Measurements from ENCODE around the gene PRIM1. TPM values are rescaled to one million over a fixed set of nuclear protein-coding genes. Genes with fewer than 3 reads are reported as not detected.

The PRIM1 gene
- total and polyA plus RNA-seq, 2 of the 8 experiments (the other 6 are each of a cell fraction or from before 2014, with no cell fraction given), result 52.4 to 61.9 TPM

GRCh38 chr12:56714431-56714929 is 37.6 kb downstream of the PRIM1 start:
- H2AFZ ChIP-seq (ENCODE audit: low read length), result no peak overlapping the region
- H3K9me3 ChIP-seq (ENCODE audit: insufficient read depth in 2 of 2, low read depth in 1 of 2, low read length in 1 of 2), result no peaks in the 10 kb centered on the region
- peaks cover 23 to 65% (median 42%) of the 10 kb centered on the region in 4 experiments for H3K36me3 ChIP-seq (ENCODE audit: control insufficient read depth in 2 of 4, insufficient read depth in 4 of 4, low read length in 3 of 4)
- H3K79me1 ChIP-seq (ENCODE audit: low read depth, low read length), result peaks cover 10% of the 10 kb centered on the region
- no peak overlapping the region for H3K23ac ChIP-seq (ENCODE audit: insufficient read length)
- no peak overlapping the region for H2AK5ac ChIP-seq (ENCODE audit: low read depth, low read length)
- no peaks in the 10 kb centered on the region for H3K23me2 ChIP-seq (ENCODE audit: low read depth, low read length)
- no peak overlapping the region for H3K4me2 ChIP-seq (ENCODE audit: insufficient read depth in 1 of 2, low read depth in 2 of 2, low read length in 2 of 2)
- no peak for DNase-seq (ENCODE audit: low read depth in 1 of 2, low spot score in 2 of 2)
- CTCF ChIA-PET (ENCODE audit: partially characterized antibody), result interaction anchor here (1.3 kb wide), 1 partner anchor 78 kb away, joined by 5 read pairs; no protein-coding TSS in a partner anchor
- H3K14ac ChIP-seq (ENCODE audit: insufficient read length), result no peak overlapping the region
- H3K56ac ChIP-seq (replicated peaks; ENCODE audit: insufficient read length, low read depth, low read length), result no peak overlapping the region
- peaks cover 4 to 8% (median 6%) of the 10 kb centered on the region in 4 experiments; a peak in 6 of 7 replicates for H3K4me1 ChIP-seq (replicated peaks in 1 of 4; ENCODE audit: control insufficient read depth in 3 of 4, insufficient read depth in 4 of 4, low read length in 3 of 4)
- no peak overlapping the region for H3K4me3 ChIP-seq (ENCODE audit: extremely low read depth in 1 of 4, insufficient read depth in 2 of 4, low read depth in 3 of 4, low read length in 4 of 4)
- H2BK12ac ChIP-seq (ENCODE audit: low read depth, low read length), result no peak overlapping the region
- 91% methylated on average over 2 of the region's 2 CpGs; no CpG with 5 or more reads in 1 of the 2 experiments for WGBS, 2 experiments (ENCODE audit: extremely low coverage in 1 of 2, insufficient coverage in 1 of 2, insufficient read length in 1 of 2, insufficient replicate concordance in 2 of 2, low coverage in 1 of 2, low lambda C conversion rate in 2 of 2, missing lambda C conversion rate in 1 of 2)
- H4K20me1 ChIP-seq (replicated peaks in 1 of 2; ENCODE audit: control insufficient read depth in 1 of 2, insufficient read depth in 2 of 2, low read length in 2 of 2), result peaks cover 13 to 25% of the 10 kb centered on the region in 2 experiments
- H4K91ac ChIP-seq (replicated peaks; ENCODE audit: insufficient read length, low read length), result no peak overlapping the region
- H4K5ac ChIP-seq (ENCODE audit: insufficient read length, low read depth, low read length), result no peak overlapping the region
- no peak overlapping the region for H2BK20ac ChIP-seq (ENCODE audit: low read length)
- H3K27ac ChIP-seq (ENCODE audit: low read depth, low read length), result no peak overlapping the region
- H3K79me2 ChIP-seq (ENCODE audit: control insufficient read depth in 1 of 2, insufficient read depth in 2 of 2, low read length in 2 of 2), result peaks cover 4 to 34% of the 10 kb centered on the region in 2 experiments; a peak in 3 of 4 replicates
- no peak overlapping the region for H4K8ac ChIP-seq (ENCODE audit: extremely low read depth, insufficient read depth, low read length)
- FAIRE-seq, result no peak
- no peak overlapping the region for H2BK120ac ChIP-seq (replicated peaks; ENCODE audit: low read depth, low read length)
- H2BK5ac ChIP-seq (ENCODE audit: low read depth, low read length), result no peak overlapping the region
- H3K9ac ChIP-seq (replicated peaks in 1 of 4; ENCODE audit: extremely low read depth in 1 of 4, low read depth in 3 of 4, low read length in 3 of 4), result no peak overlapping the region
- no peak overlapping the region for H3K18ac ChIP-seq (ENCODE audit: extremely low read depth, low read length)
- H2BK15ac ChIP-seq (ENCODE audit: low read length), result no peak overlapping the region
- no peaks in the 10 kb centered on the region for H3K27me3 ChIP-seq (replicated peaks in 1 of 4; ENCODE audit: control insufficient read depth in 3 of 4, extremely low read depth in 1 of 4, insufficient read depth in 3 of 4, low read length in 3 of 4)
- no peak overlapping the region for H3K4ac ChIP-seq (replicated peaks; ENCODE audit: insufficient read length, low read depth, low read length)
- POLR2A ChIA-PET (ENCODE audit: partially characterized antibody), result interaction anchor here (0.7 to 52.4 kb wide), 10 partner anchors 10 to 397 kb away, joined by 3 to 1406 read pairs (median 4); partner anchors contain the start of genes NACA, PRIM1, PTGES3 and STAT6
- TF ChIP-seq SAP30 (IDR thresholded peaks at IDR 0.05; ENCODE audit: insufficient read depth, insufficient replicate concordance, low read length) (no peak), MAX (IDR thresholded peaks at IDR 0.05) (no peak), ATF3 (IDR thresholded peaks at IDR 0.05; ENCODE audit: insufficient read depth, low read depth, low read length) (no peak), USF2 (IDR thresholded peaks at IDR 0.05; ENCODE audit: low read length) (no peak), CREB1 (IDR thresholded peaks at IDR 0.05) (no peak), PHF8 (conservative IDR thresholded peaks at IDR 0.05; ENCODE audit: low read depth, low read length) (no peak), RXRA (IDR thresholded peaks at IDR 0.05; ENCODE audit: insufficient read depth, low read depth, low read length) (no peak), KDM1A (IDR thresholded peaks at IDR 0.05; ENCODE audit: borderline replicate concordance, low read length) (no peak), TAF7 (optimal IDR thresholded peaks at IDR 0.05; ENCODE audit: borderline replicate concordance, low read depth, low read length) (no peak), SUZ12 (IDR thresholded peaks at IDR 0.05; ENCODE audit: low read length) (no peak), RBBP5 (IDR thresholded peaks at IDR 0.05; ENCODE audit: borderline replicate concordance, low read depth, low read length) (no peak)
